Glomerular visceral epithelial cell (primary cell): ENCODE results near the gene TSEN54.

Source experiments
- DNase-seq: peaks from one replicate; pipeline ENCODE4 v3.0.0-alpha.2; 2016; ENCODE audit errors: extremely low spot score

Gene TSEN54

GRCh38 chr17:75542728-75543336 is 26.5 kb downstream of the TSEN54 start:
- no peak for DNase-seq

GRCh38 chr17:75544250-75544649 is 27.9 kb downstream of the TSEN54 start:
- DNase-seq, result no peak

- DNase-seq, result no peak
These were observed 29.9 kb downstream of the TSEN54 start for GRCh38 chr17:75546181-75546580.

- DNase-seq, result no peak
These were observed 30.8 kb downstream of the TSEN54 start for GRCh38 chr17:75547091-75547490.

- DNase-seq, result no peak
These were observed 32.5 kb downstream of the TSEN54 start for GRCh38 chr17:75548813-75549212.

- no peak for DNase-seq
These were observed 33.2 kb downstream of the TSEN54 start for GRCh38 chr17:75549246-75550138.

- DNase-seq, result no peak
These were observed 33.8 kb downstream of the TSEN54 start for GRCh38 chr17:75550139-75550465.

- DNase-seq, result peak; percentile 21
These were observed 34.9 kb downstream of the TSEN54 start for GRCh38 chr17:75551266-75551665.

- DNase-seq, result peak; percentile 42
These were observed 36.3 kb downstream of the TSEN54 start for GRCh38 chr17:75552425-75553294.

- no peak for DNase-seq
These were observed 37.2 kb downstream of the TSEN54 start for GRCh38 chr17:75553295-75554110.

GRCh38 chr17:75555679-75556153 is 39.4 kb downstream of the TSEN54 start:
- no peak for DNase-seq

- peak; percentile 98 for DNase-seq
These were observed 40.9 kb downstream of the TSEN54 start for GRCh38 chr17:75557075-75557851.

- no peak for DNase-seq
These were observed 41.7 kb downstream of the TSEN54 start for GRCh38 chr17:75557852-75558665.

- no peak for DNase-seq
These were observed 42.6 kb downstream of the TSEN54 start for GRCh38 chr17:75558666-75559530.

- DNase-seq, result no peak
These were observed 43.7 kb downstream of the TSEN54 start for GRCh38 chr17:75559958-75560533.

GRCh38 chr17:75561927-75562603 is 45.7 kb downstream of the TSEN54 start:
- DNase-seq, result peak; percentile 70

GRCh38 chr17:75563063-75563758 is 46.9 kb downstream of the TSEN54 start:
- DNase-seq, result no peak
